ENCODE measurements around the gene SSR2.
A peak's percentile ranks its signal among the peaks of the same experiment; 100 is the strongest.

Gene SSR2

DNA sequence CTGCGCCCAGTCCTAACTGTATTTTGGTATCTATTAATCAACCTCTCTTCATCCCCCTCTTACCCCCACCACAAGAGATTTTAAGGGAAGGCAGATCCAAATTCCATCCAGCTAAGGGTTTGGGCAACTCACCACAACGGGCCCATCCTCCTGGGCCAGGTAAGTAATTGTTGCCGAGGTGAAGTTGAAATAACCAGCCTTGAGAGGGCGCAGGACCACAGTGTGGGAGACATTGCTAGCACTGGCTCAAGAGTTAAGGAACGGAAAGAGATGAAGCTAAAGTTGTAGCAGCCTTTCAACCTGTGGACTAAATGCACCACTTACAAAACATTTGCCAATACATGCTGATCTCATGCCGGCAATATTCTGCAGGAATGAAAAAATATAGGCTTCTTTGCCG is 5.9 kb downstream of the SSR2 start:
- H3F3A ChIP-seq (ENCODE audit: low read depth), result no peaks in the 10 kb centered on the region; the same call in 1 of the 2 replicates
- TF ChIP-seq EZH2phosphoT487 (IDR thresholded peaks at IDR 0.05; ENCODE audit: borderline replicate concordance), result no peak
- TF ChIP-seq CTCF (conservative IDR thresholded peaks at IDR 0.05; ENCODE audit: low read length), result no peak
- no peaks in the 10 kb centered on the region for H3K27me3 ChIP-seq (ENCODE audit: insufficient read depth, low read length, poor library complexity, severe bottlenecking)
- peaks cover 50% of the 10 kb centered on the region for H3K79me2 ChIP-seq (ENCODE audit: insufficient read depth, low read length)
- no peak overlapping the region for H3K4me2 ChIP-seq (ENCODE audit: low read depth, low read length, poor library complexity, severe bottlenecking)
- H3K36me3 ChIP-seq (ENCODE audit: insufficient read depth, low read length), result peaks cover 47% of the 10 kb centered on the region; the same call in 1 of the 2 replicates
- H4K20me1 ChIP-seq (ENCODE audit: insufficient read depth, low read length, poor library complexity, severe bottlenecking), result peaks cover 30% of the 10 kb centered on the region
- no peak overlapping the region for H2AFZ ChIP-seq (ENCODE audit: low read length)
- H3K9me3 ChIP-seq (ENCODE audit: insufficient read depth, low read depth, low read length), result no peaks in the 10 kb centered on the region
- H3K9ac ChIP-seq (ENCODE audit: low read depth, low read length, poor library complexity, severe bottlenecking), result no peak overlapping the region
- H3K9me2 ChIP-seq (replicated peaks; ENCODE audit: low read depth, low read length), result no peaks in the 10 kb centered on the region
- peaks cover 10% of the 10 kb centered on the region for H3K4me1 ChIP-seq (ENCODE audit: insufficient read depth, low read length, poor library complexity, severe bottlenecking)
- no peak overlapping the region for H3K4me3 ChIP-seq (ENCODE audit: low read length, poor library complexity, severe bottlenecking)

DNA sequence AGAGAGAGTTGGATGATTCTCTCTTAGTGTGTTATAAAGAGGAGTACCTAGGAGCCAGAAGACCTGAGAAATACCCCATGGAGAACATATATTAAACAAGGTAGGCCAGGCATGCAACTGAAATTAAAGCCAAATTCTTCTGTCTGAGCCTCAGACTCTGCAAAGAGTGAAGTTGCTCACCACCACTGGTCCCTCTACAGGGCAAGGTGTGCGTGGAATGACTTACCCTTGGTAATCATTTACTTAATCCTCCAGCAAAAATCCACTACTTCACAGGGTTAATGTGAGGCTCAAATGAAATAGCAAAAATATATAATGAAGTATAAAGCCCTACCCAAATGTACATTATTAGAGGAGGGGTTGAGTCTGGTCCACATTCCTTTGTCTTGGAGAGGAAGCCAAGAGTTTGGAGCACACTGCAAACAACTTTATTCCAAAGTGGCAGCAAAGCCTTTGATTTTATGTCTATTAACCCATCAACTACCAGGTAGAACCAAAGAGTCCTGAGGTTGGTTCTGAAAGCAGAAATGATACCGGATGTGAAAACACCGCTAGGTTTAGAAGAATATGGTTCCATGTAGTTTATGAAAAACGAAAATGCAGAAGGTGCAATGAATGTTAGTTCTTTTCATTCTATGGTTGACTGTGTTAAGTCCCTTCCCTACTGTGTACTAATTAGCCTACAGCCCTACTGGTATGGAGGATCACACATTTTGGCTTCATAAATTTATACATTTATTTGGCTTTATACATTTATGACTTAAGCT is 8.5 kb downstream of the SSR2 start:
- H3K4me1 ChIP-seq (ENCODE audit: insufficient read depth, low read length, poor library complexity, severe bottlenecking), result no peaks in the 10 kb centered on the region
- H3K9me3 ChIP-seq (ENCODE audit: insufficient read depth, low read depth, low read length), result no peaks in the 10 kb centered on the region
- H3K4me3 ChIP-seq (ENCODE audit: low read length, poor library complexity, severe bottlenecking), result no peak overlapping the region
- peaks cover 55% of the 10 kb centered on the region for H3K36me3 ChIP-seq (ENCODE audit: insufficient read depth, low read length)
- no peaks in the 10 kb centered on the region for H3K9me2 ChIP-seq (replicated peaks; ENCODE audit: low read depth, low read length)
- peaks cover 28% of the 10 kb centered on the region; the same call in 1 of the 2 replicates for H3K79me2 ChIP-seq (ENCODE audit: insufficient read depth, low read length)
- H4K20me1 ChIP-seq (ENCODE audit: insufficient read depth, low read length, poor library complexity, severe bottlenecking), result peaks cover 21% of the 10 kb centered on the region
- TF ChIP-seq CTCF (conservative IDR thresholded peaks at IDR 0.05; ENCODE audit: low read length), result 0 out of 2 replicates have a peak, but pooled peaks have one; percentile 9
- TF ChIP-seq EZH2phosphoT487 (IDR thresholded peaks at IDR 0.05; ENCODE audit: borderline replicate concordance), result no peak
- no peaks in the 10 kb centered on the region for H3K27me3 ChIP-seq (ENCODE audit: insufficient read depth, low read length, poor library complexity, severe bottlenecking)
- no peak overlapping the region for H3K4me2 ChIP-seq (ENCODE audit: low read depth, low read length, poor library complexity, severe bottlenecking)
- H3F3A ChIP-seq (ENCODE audit: low read depth), result no peaks in the 10 kb centered on the region; the same call in 1 of the 2 replicates
- H3K9ac ChIP-seq (ENCODE audit: low read depth, low read length, poor library complexity, severe bottlenecking), result no peak overlapping the region
- H2AFZ ChIP-seq (ENCODE audit: low read length), result no peak overlapping the region

GRCh38 chr1:156009404-156009803 is 11.3 kb downstream of the SSR2 start:
- TF ChIP-seq CTCF (conservative IDR thresholded peaks at IDR 0.05; ENCODE audit: low read length) (no peak), EZH2phosphoT487 (IDR thresholded peaks at IDR 0.05; ENCODE audit: borderline replicate concordance) (no peak)
- Histone ChIP-seq H3K9me2 (replicated peaks; ENCODE audit: low read depth, low read length) (no peaks in the 10 kb centered on the region), H3K4me2 (ENCODE audit: low read depth, low read length, poor library complexity, severe bottlenecking) (no peak overlapping the region)

More at GRCh38 chr1:156009404-156009803, 11.3 kb downstream of the SSR2 start:
- Histone ChIP-seq H3K9me3 (ENCODE audit: insufficient read depth, low read depth, low read length) (no peaks in the 10 kb centered on the region), H3K4me3 (ENCODE audit: low read length, poor library complexity, severe bottlenecking) (no peak overlapping the region), H3K27me3 (ENCODE audit: insufficient read depth, low read length, poor library complexity, severe bottlenecking) (no peaks in the 10 kb centered on the region), H3F3A (ENCODE audit: low read depth) (no peaks in the 10 kb centered on the region; the same call in 1 of the 2 replicates), H3K9ac (ENCODE audit: low read depth, low read length, poor library complexity, severe bottlenecking) (no peak overlapping the region), H4K20me1 (ENCODE audit: insufficient read depth, low read length, poor library complexity, severe bottlenecking) (peaks cover 16% of the 10 kb centered on the region), H3K79me2 (ENCODE audit: insufficient read depth, low read length) (peaks cover 8% of the 10 kb centered on the region; the same call in 1 of the 2 replicates), H2AFZ (ENCODE audit: low read length) (no peak overlapping the region), H3K4me1 (ENCODE audit: insufficient read depth, low read length, poor library complexity, severe bottlenecking) (peaks cover 15% of the 10 kb centered on the region), H3K36me3 (ENCODE audit: insufficient read depth, low read length) (peaks cover 52% of the 10 kb centered on the region)
